Panc1 (cell line): ENCODE measurements around the gene BBS7. TPM values are rescaled to one million over a fixed set of nuclear protein-coding genes. Genes with fewer than 3 reads are reported as not detected.

Source experiments
- ATAC-seq: fragments of 200-7000 bp; cut with Tn5 transposase; 2 replicates; pipeline ENCODE4 v1.9.1; 2020; ENCODE audit warnings: mild to moderate bottlenecking, moderate library complexity
- BruUV-seq: library from RNA; stranded (reverse); fragments of 400-500 nt; replicated peaks from 2 replicates; lab custom pipeline; 2021; lab: Mats Ljungman, UMichigan
- CTCF ChIA-PET: fragments of 300-600 bp; sonication (Branson Sonifier 250); formaldehyde crosslinking; loops from one replicate; lab custom pipeline; 2022; ENCODE audit warnings: antibody characterized with exemption; lab: Charles Lee
- POLR2A ChIA-PET: fragments of 300-600 bp; sonication (Branson Sonifier 250); formaldehyde crosslinking; loops from one replicate; lab custom pipeline; 2022; ENCODE audit warnings: antibody characterized with exemption; lab: Charles Lee
- DNase-seq: peaks from one replicate; pipeline ENCODE4 v3.0.0-alpha.2; 2010; ENCODE audit warnings: low read depth, low spot score
- H3K27ac ChIP-seq: 2 replicates; pipeline ENCODE4 v1.5.1; 2011; ENCODE audit warnings: mild to moderate bottlenecking, low read length, inconsistent platforms
- H3K27me3 ChIP-seq: fragments of 200-500 bp; sonication (Bioruptor generic); 2 replicates; pipeline ENCODE4 v1.6.0; 2014; ENCODE audit warnings: low read length, inconsistent platforms; ENCODE audit not compliant: control insufficient read depth, insufficient read depth
- H3K36me3 ChIP-seq: fragments of 200-500 bp; sonication (Bioruptor generic); 2 replicates; pipeline ENCODE4 v1.5.1; 2014; ENCODE audit warnings: inconsistent platforms, mild to moderate bottlenecking, low read length, moderate library complexity; ENCODE audit not compliant: control insufficient read depth, insufficient read depth
- H3K4me1 ChIP-seq: 2 replicates; pipeline ENCODE4 v1.5.1; 2011; ENCODE audit warnings: inconsistent platforms, mild to moderate bottlenecking, low read length, moderate library complexity; ENCODE audit not compliant: control insufficient read depth, insufficient read depth
- H3K4me3 ChIP-seq, 2 experiments: 2 replicates each; pipeline ENCODE4 v1.5.1; 2011 to 2012; ENCODE audit warnings: low read depth in 2 of 2, low read length in 2 of 2, mild to moderate bottlenecking in 2 of 2, inconsistent platforms in 1 of 2, moderate library complexity in 1 of 2
- H3K9me3 ChIP-seq: fragments of 200-500 bp; sonication (Bioruptor generic); 2 replicates; pipeline ENCODE4 v1.5.1; 2014; ENCODE audit warnings: low read depth, mild to moderate bottlenecking, inconsistent platforms, low read length, moderate library complexity; ENCODE audit not compliant: control insufficient read depth, insufficient read depth
- CTCF ChIP-seq: fragments of 450-650 bp; IDR thresholded peaks from 2 replicates; pipeline ENCODE4 v1.5.1; 2017; ENCODE audit warnings: mild to moderate bottlenecking
- POLR2AphosphoS5 ChIP-seq: IDR thresholded peaks from 2 replicates; pipeline ENCODE4 v1.6.1; 2012; ENCODE audit warnings: mild to moderate bottlenecking, low read depth, low read length, moderate library complexity
- REST ChIP-seq, 2 experiments: IDR thresholded peaks; 2 replicates each; pipeline ENCODE4 v1.6.1; 2011 to 2012; ENCODE audit warnings: low read depth in 2 of 2, control low read depth in 1 of 2, low read length in 1 of 2, mild to moderate bottlenecking in 1 of 2, moderate library complexity in 1 of 2; ENCODE audit not compliant: insufficient read depth in 1 of 2
- SIN3A ChIP-seq: IDR thresholded peaks from 2 replicates; pipeline ENCODE4 v1.6.1; 2012; ENCODE audit warnings: low read depth, mild to moderate bottlenecking, low read length, moderate library complexity, borderline replicate concordance; ENCODE audit not compliant: insufficient read depth
- TCF7L2 ChIP-seq: IDR thresholded peaks from 2 replicates; pipeline ENCODE4 v1.6.1; 2011; ENCODE audit warnings: mild to moderate bottlenecking, low read depth, low read length, inconsistent platforms
- in situ Hi-C: cut with HindIII; loops from 2 replicates; pipeline ENCODE4 v1.10.0; 2016; ENCODE audit warnings: low sequenced_read_pairs, low pct_unique_long_range_greater_than_20kb
- intact Hi-C: fragments of 100-400 bp; cut with micrococcal nuclease; formaldehyde crosslinking; loops from one replicate; pipeline ENCODE4 v1.10.0; 2022; ENCODE audit not compliant: unreplicated experiment
- total RNA-seq: library from RNA; stranded (reverse); gene quantifications from one replicate; pipeline ENCODE4 v1.2.1, GENCODE V29; 2021; ENCODE audit not compliant: unreplicated experiment

BBS7 gene
- total RNA-seq, 1 experiment from 2014 or later = 9.1 TPM

- CTCF ChIA-PET = no interaction called here
- POLR2A ChIA-PET = interaction anchor here (0.7 kb wide), 1 partner anchor 298 kb away, joined by 6 read pairs; no protein-coding TSS in a partner anchor
Measured at GRCh38 chr4:121876070-121876469, 5.8 kb upstream of the BBS7 start.

GRCh38 chr4:121875652-121876051 lies 5.4 kb upstream of the BBS7 start:
- Histone ChIP-seq H3K4me3 (no peak overlapping the region), H3K27me3 (peaks cover 3% of the 10 kb centered on the region; the same call in 1 of the 2 replicates), H3K27ac (no peak overlapping the region), H3K9me3 (no peaks in the 10 kb centered on the region), H3K4me1 (no peaks in the 10 kb centered on the region), H3K36me3 (no peaks in the 10 kb centered on the region; the same call in 1 of the 2 replicates)
- BruUV-seq = no TSS peak
- TF ChIP-seq POLR2AphosphoS5 (no peak), REST (IDR thresholded peaks at IDR 0.05; ENCODE audit: insufficient read depth in 1 of 2, low read depth in 2 of 2, low read length in 1 of 2) (no peak), TCF7L2 (no peak), CTCF (no peak), SIN3A (no peak)
- POLR2A ChIA-PET = interaction anchor here (0.7 kb wide), 1 partner anchor 299 kb away, joined by 6 read pairs; no protein-coding TSS in a partner anchor
- DNase-seq = no peak
- intact Hi-C loops = no loop called here
- in situ Hi-C loops = no loop called here
- CTCF ChIA-PET = no interaction called here
- ATAC-seq = no peak

More at GRCh38 chr4:121876070-121876469, 5.8 kb upstream of the BBS7 start:
- no peak for TF ChIP-seq POLR2AphosphoS5
- no peak for TF ChIP-seq REST (IDR thresholded peaks at IDR 0.05; ENCODE audit: insufficient read depth in 1 of 2, low read depth in 2 of 2, low read length in 1 of 2)
- no peak for TF ChIP-seq CTCF
- TF ChIP-seq TCF7L2 = no peak
- no peak for TF ChIP-seq SIN3A
- BruUV-seq = no TSS peak
- ATAC-seq (no peak), DNase-seq (no peak)
- intact Hi-C loops (no loop called here), in situ Hi-C loops (no loop called here)
- Histone ChIP-seq H3K9me3 (no peaks in the 10 kb centered on the region), H3K4me3 (no peak overlapping the region), H3K27ac (no peak overlapping the region), H3K4me1 (no peaks in the 10 kb centered on the region), H3K27me3 (peaks cover 3% of the 10 kb centered on the region; the same call in 1 of the 2 replicates), H3K36me3 (no peaks in the 10 kb centered on the region; the same call in 1 of the 2 replicates)
